RWPE2 (cell line): Measurements from ENCODE around the gene ABHD6.
"Not testable (repeated sequence)": the region's sequence is repeated elsewhere in the genome, so short reads cannot be mapped to it uniquely, and the experiment has no call there.

Experiments
- ATAC-seq: fragments of 200-7000 bp; cut with Tn5 transposase; 3 replicates; pipeline ENCODE4 v1.9.1; 2021; ENCODE audit warnings: low read depth
- DNase-seq: peaks from one replicate; pipeline ENCODE4 v3.0.0-alpha.2; 2020; ENCODE audit warnings: low spot score
- H3K27ac ChIP-seq: fragments of 450-650 bp; 2 replicates; pipeline ENCODE4 v1.5.1; 2017; ENCODE audit warnings: mild to moderate bottlenecking; ENCODE audit not compliant: poor library complexity, severe bottlenecking
- H3K27me3 ChIP-seq: fragments of 250-450 bp; sonication (Bioruptor Pico); 2 replicates; pipeline ENCODE4 v1.5.1; 2021; ENCODE audit warnings: mild to moderate bottlenecking, moderate library complexity; ENCODE audit not compliant: insufficient read depth, poor library complexity, severe bottlenecking
- H3K36me3 ChIP-seq: fragments of 250-450 bp; sonication (Bioruptor Pico); 2 replicates; pipeline ENCODE4 v1.5.1; 2020; ENCODE audit warnings: low read depth, mild to moderate bottlenecking, moderate library complexity
- H3K4me1 ChIP-seq: fragments of 250-450 bp; sonication (Bioruptor Pico); 2 replicates; pipeline ENCODE4 v1.5.1; 2021; ENCODE audit warnings: mild to moderate bottlenecking, moderate library complexity; ENCODE audit not compliant: insufficient read depth, poor library complexity, severe bottlenecking
- H3K4me3 ChIP-seq: fragments of 250-450 bp; sonication (Bioruptor Pico); 2 replicates; pipeline ENCODE4 v1.5.1; 2021; ENCODE audit warnings: mild to moderate bottlenecking, moderate library complexity; ENCODE audit not compliant: severe bottlenecking
- H3K9me3 ChIP-seq: fragments of 250-450 bp; sonication (Bioruptor Pico); 2 replicates; pipeline ENCODE4 v1.5.1; 2021; ENCODE audit warnings: mild to moderate bottlenecking, moderate library complexity; ENCODE audit not compliant: severe bottlenecking
- CTCF ChIP-seq: fragments of 450-650 bp; IDR thresholded peaks from one replicate; pipeline ENCODE4 v1.5.1; 2017; ENCODE audit warnings: mild to moderate bottlenecking, moderate library complexity; ENCODE audit not compliant: poor library complexity, severe bottlenecking

Gene ABHD6

GRCh38 chr3:58260261-58260731, 22.7 kb downstream of the ABHD6 start:
- no peaks in the 10 kb centered on the region for H3K4me1 ChIP-seq
- DNase-seq (no peak), ATAC-seq (no peak)
- H3K36me3 ChIP-seq: no peaks in the 10 kb centered on the region
- no peaks in the 10 kb centered on the region for H3K27me3 ChIP-seq
- H3K9me3 ChIP-seq: no peaks in the 10 kb centered on the region
- no peak overlapping the region for H3K27ac ChIP-seq
- no peak overlapping the region for H3K4me3 ChIP-seq
- no peak for TF ChIP-seq CTCF

- H3K9me3 ChIP-seq: no peaks in the 10 kb centered on the region
- H3K36me3 ChIP-seq: no peaks in the 10 kb centered on the region
- ATAC-seq (no peak), DNase-seq (no peak)
- no peaks in the 10 kb centered on the region for H3K27me3 ChIP-seq
- TF ChIP-seq CTCF: no peak
- no peak overlapping the region for H3K27ac ChIP-seq
- H3K4me1 ChIP-seq: no peaks in the 10 kb centered on the region
- no peak overlapping the region for H3K4me3 ChIP-seq
These were observed 23.1 kb downstream of the ABHD6 start for GRCh38 chr3:58260733-58261132.

- DNase-seq (no peak), ATAC-seq (no peak)
- H3K9me3 ChIP-seq: no peaks in the 10 kb centered on the region
- H3K27me3 ChIP-seq: no peaks in the 10 kb centered on the region
- H3K36me3 ChIP-seq: no peaks in the 10 kb centered on the region
- H3K4me1 ChIP-seq: no peaks in the 10 kb centered on the region
- TF ChIP-seq CTCF: no peak
- no peak overlapping the region for H3K27ac ChIP-seq
- H3K4me3 ChIP-seq: no peak overlapping the region
These were observed 24.5 kb downstream of the ABHD6 start for GRCh38 chr3:58261954-58262666.

GRCh38 chr3:58266577-58266976, 29.0 kb downstream of the ABHD6 start:
- no peak for ATAC-seq
- H3K36me3 ChIP-seq: no peaks in the 10 kb centered on the region

GRCh38 chr3:58267543-58267942, 30.0 kb downstream of the ABHD6 start:
- H3K4me3 ChIP-seq, H3K36me3 ChIP-seq, ATAC-seq, H3K4me1 ChIP-seq, H3K9me3 ChIP-seq, H3K27ac ChIP-seq, H3K27me3 ChIP-seq, DNase-seq: not testable (repeated sequence)

More at GRCh38 chr3:58266577-58266976, 29.0 kb downstream of the ABHD6 start:
- Histone ChIP-seq H3K4me1 (no peaks in the 10 kb centered on the region), H3K9me3 (no peaks in the 10 kb centered on the region), H3K27me3 (no peaks in the 10 kb centered on the region), H3K27ac (no peak overlapping the region), H3K4me3 (no peak overlapping the region)
- no peak for TF ChIP-seq CTCF
- no peak for DNase-seq
